SJSA1 (cell line): ENCODE measurements around the gene LRRC55. TPM values are rescaled to one million over a fixed set of nuclear protein-coding genes. Genes with fewer than 3 reads are reported as not detected.

Experiments used
- DNase-seq, 2 experiments: peaks; one replicate each; pipeline ENCODE4 v3.0.0-alpha.2; 2015 to 2020; ENCODE audit warnings: low spot score in 2 of 2, low read depth in 1 of 2
- H3K27ac ChIP-seq: fragments of 250-450 bp; sonication (Bioruptor Pico); 2 replicates; pipeline ENCODE4 v1.5.1; 2020; ENCODE audit warnings: mild to moderate bottlenecking, moderate library complexity
- H3K27me3 ChIP-seq: fragments of 250-450 bp; sonication (Bioruptor Pico); replicated peaks from 2 replicates; pipeline ENCODE4 v1.5.1; 2020; ENCODE audit warnings: mild to moderate bottlenecking, moderate library complexity
- H3K36me3 ChIP-seq: fragments of 250-450 bp; sonication (Bioruptor Pico); 2 replicates; pipeline ENCODE4 v1.5.1; 2020; ENCODE audit warnings: mild to moderate bottlenecking
- H3K4me1 ChIP-seq: fragments of 250-450 bp; sonication (Bioruptor Pico); replicated peaks from 2 replicates; pipeline ENCODE4 v1.6.1; 2021; ENCODE audit warnings: mild to moderate bottlenecking
- H3K4me3 ChIP-seq: fragments of 250-450 bp; sonication (Bioruptor Pico); 2 replicates; pipeline ENCODE4 v1.5.1; 2020; ENCODE audit warnings: mild to moderate bottlenecking
- H3K9me3 ChIP-seq: fragments of 250-450 bp; sonication (Bioruptor Pico); replicated peaks from 2 replicates; pipeline ENCODE4 v1.5.1; 2020; ENCODE audit warnings: mild to moderate bottlenecking
- total RNA-seq: library from RNA; depleted of rRNA; stranded (reverse); fragments of >200 nt; shearing (Covaris generic); gene quantifications from 2 replicates; pipeline ENCODE4 v1.2.3, GENCODE V29; 2014; rRNA removed

LRRC55 gene, protein sequence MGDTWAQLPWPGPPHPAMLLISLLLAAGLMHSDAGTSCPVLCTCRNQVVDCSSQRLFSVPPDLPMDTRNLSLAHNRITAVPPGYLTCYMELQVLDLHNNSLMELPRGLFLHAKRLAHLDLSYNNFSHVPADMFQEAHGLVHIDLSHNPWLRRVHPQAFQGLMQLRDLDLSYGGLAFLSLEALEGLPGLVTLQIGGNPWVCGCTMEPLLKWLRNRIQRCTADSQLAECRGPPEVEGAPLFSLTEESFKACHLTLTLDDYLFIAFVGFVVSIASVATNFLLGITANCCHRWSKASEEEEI
- total RNA-seq, result not detected in 2 replicates

GRCh38 chr11:57181678-57182305 lies at the start of gene LRRC55:
LRRC55 (plus strand) TSS chr11:57181953; CDS start chr11:57182023, 70 bp downstream.
- H3K9me3 ChIP-seq, result no peaks in the 10 kb centered on the region
- H3K4me3 ChIP-seq, result no peak within 1 kb of the TSS
- H3K27ac ChIP-seq, result no peak within 1 kb of the TSS
- H3K4me1 ChIP-seq, result no peaks in the 10 kb centered on the region
- no peaks in the 10 kb centered on the region for H3K36me3 ChIP-seq
- no peak for DNase-seq
- H3K27me3 ChIP-seq, result no peaks in the 10 kb centered on the region

- no peaks in the 10 kb centered on the region for H3K27me3 ChIP-seq
- H3K4me3 ChIP-seq, result no peak overlapping the region
- DNase-seq, result no peak
- H3K9me3 ChIP-seq, result no peaks in the 10 kb centered on the region
- no peak overlapping the region for H3K27ac ChIP-seq
- no peaks in the 10 kb centered on the region for H3K4me1 ChIP-seq
- no peaks in the 10 kb centered on the region for H3K36me3 ChIP-seq
Observed at GRCh38 chr11:57133366-57134038, 48.3 kb upstream of the LRRC55 start.

DNA sequence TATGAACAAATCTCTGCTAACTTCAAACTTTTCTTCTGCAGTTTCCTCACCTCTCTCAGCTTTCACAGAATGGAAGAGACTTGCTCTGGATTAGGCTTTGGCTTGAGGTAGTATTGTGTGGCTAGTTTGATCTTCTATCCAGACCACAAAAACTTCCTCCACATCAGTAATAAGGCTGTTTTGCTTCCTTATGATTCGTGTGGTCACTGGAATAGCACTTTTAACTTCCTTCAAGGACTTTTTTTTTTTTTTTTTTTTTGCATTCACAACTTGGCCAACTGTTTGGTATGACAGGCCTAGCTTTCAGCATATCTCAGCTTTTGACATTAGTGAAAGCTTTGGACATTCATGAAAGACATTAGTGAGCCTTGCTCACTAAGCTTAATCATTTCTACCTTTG lies 47.5 kb upstream of the LRRC55 start:
- no peaks in the 10 kb centered on the region for H3K9me3 ChIP-seq
- no peaks in the 10 kb centered on the region for H3K27me3 ChIP-seq
- DNase-seq, result no peak
- H3K4me3 ChIP-seq, result no peak overlapping the region
- H3K36me3 ChIP-seq, result no peaks in the 10 kb centered on the region
- H3K27ac ChIP-seq, result no peak overlapping the region
- H3K4me1 ChIP-seq, result no peaks in the 10 kb centered on the region

GRCh38 chr11:57135020-57135751 lies 46.6 kb upstream of the LRRC55 start:
- DNase-seq, result no peak

GRCh38 chr11:57140568-57140967 lies 41.2 kb upstream of the LRRC55 start:
- no peak overlapping the region for H3K4me3 ChIP-seq
- no peaks in the 10 kb centered on the region for H3K36me3 ChIP-seq
- no peak overlapping the region for H3K27ac ChIP-seq
- DNase-seq, result no peak
- no peaks in the 10 kb centered on the region for H3K27me3 ChIP-seq
- no peaks in the 10 kb centered on the region for H3K9me3 ChIP-seq
- no peaks in the 10 kb centered on the region for H3K4me1 ChIP-seq

More at GRCh38 chr11:57135020-57135751, 46.6 kb upstream of the LRRC55 start:
- no peak overlapping the region for H3K4me3 ChIP-seq
- H3K27ac ChIP-seq, result no peak overlapping the region
- H3K36me3 ChIP-seq, result no peaks in the 10 kb centered on the region
- H3K9me3 ChIP-seq, result no peaks in the 10 kb centered on the region
- H3K4me1 ChIP-seq, result no peaks in the 10 kb centered on the region
- no peaks in the 10 kb centered on the region for H3K27me3 ChIP-seq

- Histone ChIP-seq H3K4me3 (no peak overlapping the region), H3K27me3 (no peaks in the 10 kb centered on the region), H3K36me3 (no peaks in the 10 kb centered on the region), H3K9me3 (no peaks in the 10 kb centered on the region), H3K4me1 (no peaks in the 10 kb centered on the region), H3K27ac (no peak overlapping the region)
- DNase-seq, result no peak
Observed at GRCh38 chr11:57143459-57143858, 38.3 kb upstream of the LRRC55 start.

GRCh38 chr11:57144075-57144474 lies 37.7 kb upstream of the LRRC55 start:
- no peak for DNase-seq
- H3K9me3 ChIP-seq, result no peaks in the 10 kb centered on the region
- no peaks in the 10 kb centered on the region for H3K27me3 ChIP-seq

GRCh38 chr11:57144531-57145320 lies 37.0 kb upstream of the LRRC55 start:
- Histone ChIP-seq H3K4me3 (no peak overlapping the region), H3K36me3 (no peaks in the 10 kb centered on the region), H3K27me3 (no peaks in the 10 kb centered on the region), H3K9me3 (no peaks in the 10 kb centered on the region), H3K27ac (no peak overlapping the region), H3K4me1 (no peaks in the 10 kb centered on the region)
- DNase-seq, result no peak

More at GRCh38 chr11:57144075-57144474, 37.7 kb upstream of the LRRC55 start:
- no peaks in the 10 kb centered on the region for H3K4me1 ChIP-seq
- no peaks in the 10 kb centered on the region for H3K36me3 ChIP-seq
- no peak overlapping the region for H3K4me3 ChIP-seq
- H3K27ac ChIP-seq, result no peak overlapping the region

GRCh38 chr11:57146301-57146700 lies 35.5 kb upstream of the LRRC55 start:
- no peak overlapping the region for H3K4me3 ChIP-seq
- no peaks in the 10 kb centered on the region for H3K9me3 ChIP-seq
- H3K4me1 ChIP-seq, result no peaks in the 10 kb centered on the region
- H3K27ac ChIP-seq, result no peak overlapping the region
- DNase-seq, result no peak
- H3K27me3 ChIP-seq, result no peaks in the 10 kb centered on the region
- no peaks in the 10 kb centered on the region for H3K36me3 ChIP-seq

DNA sequence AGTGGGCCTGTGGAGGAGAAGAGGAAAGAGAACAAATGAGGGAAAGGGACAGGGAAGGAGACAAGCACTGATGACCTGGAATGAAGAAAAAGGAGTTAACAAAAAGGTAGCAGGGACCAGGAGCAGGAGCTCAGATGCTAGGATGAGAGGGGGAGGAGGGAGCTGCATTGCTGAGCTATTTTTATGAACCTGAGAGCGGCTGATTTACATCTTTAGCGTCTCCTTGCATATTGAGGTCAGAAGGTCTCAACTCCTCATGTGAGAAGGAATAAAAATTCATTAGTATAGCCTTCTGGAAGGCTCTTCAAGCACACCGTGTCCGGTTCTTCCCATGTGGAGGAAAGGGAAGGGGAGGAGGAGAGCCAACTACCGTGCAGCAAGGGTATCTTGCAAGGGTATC lies 33.1 kb upstream of the LRRC55 start:
- no peaks in the 10 kb centered on the region for H3K4me1 ChIP-seq
- no peak for DNase-seq

GRCh38 chr11:57150454-57150917 lies 31.3 kb upstream of the LRRC55 start:
- Histone ChIP-seq H3K27ac (no peak overlapping the region), H3K36me3 (no peaks in the 10 kb centered on the region), H3K4me1 (no peaks in the 10 kb centered on the region), H3K27me3 (0 out of 2 replicates have a peak, but pooled peaks cover 3% of the 10 kb centered on the region), H3K9me3 (no peaks in the 10 kb centered on the region), H3K4me3 (no peak overlapping the region)
- no peak for DNase-seq

More for the DNA sequence above, 33.1 kb upstream of the LRRC55 start:
- no peak overlapping the region for H3K27ac ChIP-seq
- no peaks in the 10 kb centered on the region for H3K36me3 ChIP-seq
- no peak overlapping the region for H3K4me3 ChIP-seq
- H3K27me3 ChIP-seq, result no peaks in the 10 kb centered on the region
- no peaks in the 10 kb centered on the region for H3K9me3 ChIP-seq

- DNase-seq, result no peak
- no peak overlapping the region for H3K4me3 ChIP-seq
- 0 out of 2 replicates have a peak, but pooled peaks cover 3% of the 10 kb centered on the region for H3K27me3 ChIP-seq
- no peaks in the 10 kb centered on the region for H3K36me3 ChIP-seq
- no peaks in the 10 kb centered on the region for H3K9me3 ChIP-seq
- no peaks in the 10 kb centered on the region for H3K4me1 ChIP-seq
- H3K27ac ChIP-seq, result no peak overlapping the region
Observed at GRCh38 chr11:57152134-57152533, 29.6 kb upstream of the LRRC55 start.

DNA sequence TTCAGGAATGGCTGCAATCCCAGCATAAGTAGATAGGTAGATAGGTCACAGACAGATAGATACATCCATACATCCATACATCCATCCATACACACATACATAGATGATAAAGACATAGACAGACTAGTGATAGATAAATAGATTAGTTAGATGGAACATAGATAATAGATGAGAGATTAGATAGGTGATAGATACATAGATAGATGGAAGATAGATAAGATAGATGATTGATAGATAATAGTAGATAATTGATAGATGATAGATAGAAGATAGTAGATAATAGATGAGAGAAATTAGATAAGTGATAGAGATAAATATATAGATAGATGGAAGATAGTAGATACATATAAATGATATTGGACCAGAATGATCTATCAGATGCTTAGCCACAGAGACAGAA lies 28.3 kb upstream of the LRRC55 start:
- H3K9me3 ChIP-seq, result no peaks in the 10 kb centered on the region
- no peak for DNase-seq
- H3K36me3 ChIP-seq, result no peaks in the 10 kb centered on the region
- 0 out of 2 replicates have a peak, but pooled peaks cover 3% of the 10 kb centered on the region for H3K27me3 ChIP-seq
- no peak overlapping the region for H3K4me3 ChIP-seq
- H3K4me1 ChIP-seq, result no peaks in the 10 kb centered on the region
- H3K27ac ChIP-seq, result no peak overlapping the region
